ENCODE measurements around the gene NADSYN1.
"Not testable (repeated sequence)": the region's sequence is repeated elsewhere in the genome, so short reads cannot be mapped to it uniquely, and the experiment has no call there.

Gene NADSYN1

GRCh38 chr11:71453037-71453917 is at the start of gene NADSYN1:
Gene NADSYN1, plus strand, starts transcription at chr11:71453203. Its CDS starts 94 bp downstream, at chr11:71453297.
- DNase-seq (ENCODE audit: low read depth): peak; percentile 90

GRCh38 chr11:71404209-71404608 is 48.8 kb upstream of the NADSYN1 start:
- no peak for DNase-seq (ENCODE audit: low read depth)

DNA sequence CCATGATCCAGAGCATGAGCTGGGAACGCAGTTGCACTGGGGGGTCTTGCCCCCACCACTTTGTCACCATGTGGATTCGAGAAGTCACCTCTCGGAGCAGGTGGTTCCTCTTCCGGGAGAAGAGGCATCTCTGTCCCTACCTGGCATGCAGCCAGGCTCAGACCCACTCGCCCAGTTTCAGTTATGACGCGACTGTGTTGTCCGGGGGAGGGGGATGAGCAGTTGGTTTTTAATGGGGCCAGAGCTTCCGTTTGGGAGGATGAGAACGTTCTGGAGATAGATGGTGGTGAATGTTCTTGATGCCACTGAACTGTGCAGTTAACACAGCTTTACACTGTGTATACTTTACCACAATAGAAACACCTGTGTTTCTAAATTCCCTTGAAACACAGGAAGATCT is 46.3 kb upstream of the NADSYN1 start:
- DNase-seq (ENCODE audit: low read depth): no peak

GRCh38 chr11:71407356-71407755 is 45.6 kb upstream of the NADSYN1 start:
- DNase-seq (ENCODE audit: low read depth): no peak

GRCh38 chr11:71408826-71409225 is 44.2 kb upstream of the NADSYN1 start:
- no peak for DNase-seq (ENCODE audit: low read depth)

DNA sequence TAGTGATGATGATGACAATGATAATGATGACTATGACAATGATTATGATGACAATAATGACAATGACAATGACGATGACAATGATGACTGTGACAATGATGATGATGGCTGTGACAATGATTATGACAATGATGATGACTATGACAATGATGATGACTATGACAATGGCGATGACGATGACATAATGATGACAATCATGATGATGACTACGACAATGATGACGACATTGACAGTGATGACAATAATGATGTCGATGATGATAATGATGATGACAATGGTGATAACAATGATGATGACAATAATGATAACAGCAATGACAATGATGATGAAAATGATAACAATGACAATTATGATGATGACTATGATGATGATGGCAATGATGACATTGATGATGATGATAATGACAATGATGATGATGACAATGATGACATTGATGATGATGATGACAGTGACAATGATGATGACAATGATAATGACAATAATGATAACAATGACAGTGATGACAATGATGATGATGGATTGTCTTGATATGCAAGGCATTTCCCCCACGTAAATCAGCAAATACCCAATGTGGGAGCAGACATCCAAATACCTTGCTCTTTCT is 42.5 kb upstream of the NADSYN1 start:
- DNase-seq (ENCODE audit: low read depth): no peak

GRCh38 chr11:71414645-71415044 is 38.4 kb upstream of the NADSYN1 start:
- DNase-seq (ENCODE audit: low read depth): no peak

- no peak for DNase-seq (ENCODE audit: low read depth)
Measured at GRCh38 chr11:71418643-71419042, 34.4 kb upstream of the NADSYN1 start.

- no peak for DNase-seq (ENCODE audit: low read depth)
Measured at GRCh38 chr11:71420455-71421241, 32.4 kb upstream of the NADSYN1 start.

DNA sequence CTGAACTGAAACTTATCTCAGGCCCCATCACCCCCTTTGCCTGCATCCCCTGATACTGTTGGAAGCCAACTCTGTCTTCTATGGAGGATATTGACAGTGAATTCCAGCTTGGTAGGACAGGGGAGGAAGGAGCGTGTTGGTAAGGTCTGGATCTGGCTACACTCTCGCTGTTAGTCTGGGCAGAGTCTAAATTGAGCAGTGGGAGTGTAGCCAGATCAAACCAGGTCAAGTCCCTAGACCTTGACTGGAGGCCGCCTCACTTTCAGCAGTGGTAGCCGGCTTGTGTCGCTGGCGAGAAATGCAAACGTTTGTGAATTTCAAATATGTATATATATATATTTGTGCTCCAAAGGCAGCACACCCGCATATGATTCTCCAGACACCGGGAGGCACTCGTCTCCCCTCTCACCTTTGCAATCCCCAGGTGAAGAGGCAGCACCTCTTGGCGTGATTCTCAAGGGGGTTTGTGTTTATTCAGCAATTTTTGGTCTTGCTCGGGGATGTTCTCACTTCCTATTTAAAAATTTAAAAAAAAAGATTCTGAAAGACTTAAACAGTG is 31.5 kb upstream of the NADSYN1 start:
- no peak for DNase-seq (ENCODE audit: low read depth)

DNA sequence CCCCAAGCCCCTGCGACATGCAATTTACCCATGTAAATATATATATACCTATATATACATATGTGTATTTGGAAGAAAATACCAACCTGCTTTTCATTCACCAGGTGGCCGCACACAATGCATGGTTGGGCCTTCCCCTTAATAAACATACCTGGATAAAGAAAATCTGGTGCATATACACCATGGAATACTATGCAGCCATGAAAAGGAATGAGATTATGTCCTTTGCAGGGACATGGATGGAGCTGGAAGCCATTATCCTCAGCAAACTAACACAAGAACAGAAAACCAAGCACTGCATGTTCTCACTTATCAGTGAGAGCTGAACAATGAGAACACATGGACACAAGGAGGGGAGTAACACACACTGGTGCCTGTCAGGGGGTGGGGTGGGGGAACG is 30.7 kb upstream of the NADSYN1 start:
- not testable (repeated sequence) for DNase-seq (ENCODE audit: low read depth)

DNA sequence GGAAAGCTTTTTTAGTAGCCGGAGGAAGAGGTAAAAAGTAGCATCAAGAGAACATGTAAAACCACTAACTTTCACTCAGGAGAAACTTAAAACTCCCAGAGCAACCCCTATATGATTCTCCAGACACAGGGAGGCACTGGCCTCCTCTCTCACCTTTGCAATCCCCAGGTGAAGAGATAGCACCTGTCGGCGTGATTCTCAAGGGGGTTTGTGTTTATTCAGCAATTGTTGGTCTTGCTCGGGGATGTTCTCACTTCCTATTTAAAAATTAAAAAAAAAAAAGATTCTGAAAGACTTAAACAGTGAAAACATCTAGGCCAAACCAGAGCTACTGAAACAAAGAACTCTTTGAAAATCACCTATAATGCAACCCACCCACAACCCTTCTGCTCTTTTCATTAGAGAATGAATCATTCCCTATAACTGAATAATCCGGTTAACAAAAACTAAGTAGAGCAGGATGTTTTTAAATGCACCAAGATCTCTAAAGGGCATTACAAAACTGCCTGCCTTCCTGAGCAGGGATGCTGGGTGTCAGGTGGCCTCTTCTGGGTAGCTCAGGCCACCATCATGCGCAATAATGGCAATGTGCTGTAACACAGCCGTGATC is 29.7 kb upstream of the NADSYN1 start:
- no peak for DNase-seq (ENCODE audit: low read depth)

DNA sequence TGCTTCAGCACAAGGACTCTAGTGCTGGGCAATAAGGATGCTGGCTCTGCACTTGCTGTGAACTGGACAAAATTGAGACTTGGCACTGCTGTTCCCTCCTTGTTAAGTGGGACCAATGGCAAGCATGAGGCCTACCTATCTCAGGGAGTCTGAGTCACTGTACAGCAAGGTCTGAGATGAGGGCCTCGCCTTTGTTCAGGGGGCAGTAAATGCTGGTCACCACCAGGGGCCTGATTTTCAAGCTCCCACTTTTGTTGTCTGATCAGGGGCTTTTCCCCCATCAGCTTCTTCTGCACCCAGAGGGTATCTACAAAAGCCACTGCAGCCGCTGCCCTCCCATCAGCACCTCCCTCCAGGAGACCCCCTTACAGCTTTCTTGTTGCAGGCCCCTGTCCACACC is 27.6 kb upstream of the NADSYN1 start:
- no peak for DNase-seq (ENCODE audit: low read depth)

- no peak for DNase-seq (ENCODE audit: low read depth)
Measured at GRCh38 chr11:71425860-71426259, 27.1 kb upstream of the NADSYN1 start.

GRCh38 chr11:71426413-71426812 is 26.6 kb upstream of the NADSYN1 start:
- peak; percentile 21 for DNase-seq (ENCODE audit: low read depth)

- peak; percentile 60 for DNase-seq (ENCODE audit: low read depth)
Measured at GRCh38 chr11:71428861-71429435, 24.1 kb upstream of the NADSYN1 start.

DNA sequence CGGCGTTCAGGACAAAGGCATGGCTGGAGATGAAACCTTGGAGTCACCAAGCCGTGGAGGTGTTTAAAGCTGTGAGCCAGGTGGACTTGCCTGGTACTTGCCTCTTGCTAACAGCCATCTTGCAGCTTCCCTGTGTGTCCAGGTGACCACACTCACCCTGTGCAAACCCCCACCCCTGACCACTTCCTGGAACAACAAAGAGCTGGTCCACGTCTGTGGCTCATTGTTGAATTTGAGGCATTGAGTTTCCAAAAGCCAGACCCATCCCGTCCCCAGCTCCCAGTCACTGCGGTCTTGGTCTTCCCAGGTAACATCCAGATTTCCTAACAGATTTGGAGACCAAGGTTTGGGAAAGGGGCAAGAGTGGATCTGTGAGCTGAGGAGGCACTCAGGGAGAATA is 23.3 kb upstream of the NADSYN1 start:
- DNase-seq (ENCODE audit: low read depth): no peak

DNA sequence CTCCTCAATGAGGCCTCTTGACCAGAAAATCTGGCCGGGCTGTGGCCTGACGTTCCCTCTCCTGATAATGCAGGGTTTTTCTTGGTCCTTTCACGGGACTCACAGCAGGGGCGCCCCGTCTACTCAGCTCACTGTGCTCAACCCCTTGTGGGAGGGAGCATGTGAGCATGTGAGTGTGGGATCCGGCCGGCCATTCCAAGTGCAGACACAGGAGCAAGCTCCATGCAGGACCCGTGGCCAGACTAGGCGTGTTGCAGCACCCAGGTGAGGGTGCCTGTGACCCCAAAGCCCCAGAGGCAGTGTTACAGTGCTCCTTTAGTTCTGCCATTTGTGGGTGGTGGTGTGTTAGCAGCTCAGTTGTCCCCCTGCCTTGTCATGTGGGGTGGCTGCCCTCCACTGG is 22.8 kb upstream of the NADSYN1 start:
- DNase-seq (ENCODE audit: low read depth): no peak

DNA sequence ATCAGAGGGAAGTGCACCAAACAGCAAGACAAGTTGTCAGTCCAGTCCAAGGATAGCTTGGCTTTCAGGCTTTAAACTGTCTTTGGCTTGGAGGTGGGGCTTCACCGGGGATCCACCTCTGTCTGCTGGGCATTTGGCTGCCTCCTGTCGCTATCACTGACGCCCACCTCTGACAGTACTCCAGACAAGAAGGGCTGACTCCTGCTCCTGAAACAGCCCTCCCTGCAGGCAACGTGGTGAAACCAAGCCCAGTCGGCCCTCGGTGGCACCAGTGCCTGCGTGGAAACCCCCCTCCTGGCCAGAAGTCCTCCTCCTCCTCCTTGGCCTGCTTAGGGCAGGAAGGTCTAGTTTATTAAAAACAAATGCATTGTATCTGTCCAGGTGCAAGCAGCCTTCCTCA is 21.7 kb upstream of the NADSYN1 start:
- DNase-seq (ENCODE audit: low read depth): no peak

GRCh38 chr11:71432761-71433647 is 20.0 kb upstream of the NADSYN1 start:
- DNase-seq (ENCODE audit: low read depth): no peak

Data from fibroblast of the conjunctiva (primary cell).